ENCODE measurements around the gene ARHGEF33.
"Not testable (repeated sequence)": the region's sequence is repeated elsewhere in the genome, so short reads cannot be mapped to it uniquely, and the experiment has no call there.

ARHGEF33 gene

GRCh38 chr2:38911191-38911590 is 21.5 kb downstream of the ARHGEF33 start:
- DNase-seq = no peak

GRCh38 chr2:38912619-38913018 is 22.9 kb downstream of the ARHGEF33 start:
- DNase-seq = no peak

- no peak for DNase-seq
Observed at GRCh38 chr2:38922389-38922788, 32.7 kb downstream of the ARHGEF33 start.

GRCh38 chr2:38922902-38923301 is 33.2 kb downstream of the ARHGEF33 start:
- DNase-seq = no peak

GRCh38 chr2:38925982-38926381 is 36.3 kb downstream of the ARHGEF33 start:
- no peak for DNase-seq

- no peak for DNase-seq
Observed at GRCh38 chr2:38930600-38930999, 40.9 kb downstream of the ARHGEF33 start.

- DNase-seq = no peak
Observed at GRCh38 chr2:38932586-38932985, 42.9 kb downstream of the ARHGEF33 start.

- DNase-seq = no peak
Observed at GRCh38 chr2:38933653-38934052, 44.0 kb downstream of the ARHGEF33 start.

- no peak for DNase-seq
Observed at GRCh38 chr2:38934742-38935141, 45.1 kb downstream of the ARHGEF33 start.

GRCh38 chr2:38935568-38936172 is 46.0 kb downstream of the ARHGEF33 start:
- DNase-seq = no peak

GRCh38 chr2:38936516-38936915 is 46.8 kb downstream of the ARHGEF33 start:
- DNase-seq = not testable (repeated sequence)

- no peak for DNase-seq
Observed at GRCh38 chr2:38937548-38937947, 47.9 kb downstream of the ARHGEF33 start.

- no peak for DNase-seq
Observed at GRCh38 chr2:38940746-38941145, 51.1 kb downstream of the ARHGEF33 start.

GRCh38 chr2:38943784-38944183 is 54.1 kb downstream of the ARHGEF33 start:
- DNase-seq = no peak

GRCh38 chr2:38945372-38945771 is 55.7 kb downstream of the ARHGEF33 start:
- no peak for DNase-seq

- DNase-seq = no peak
Observed at GRCh38 chr2:38945911-38946310, 56.2 kb downstream of the ARHGEF33 start.

GRCh38 chr2:38947241-38948239 is 57.9 kb downstream of the ARHGEF33 start:
- DNase-seq = peak; percentile 33

GRCh38 chr2:38948387-38948882 is 58.8 kb downstream of the ARHGEF33 start:
- DNase-seq = no peak

GRCh38 chr2:38948995-38949394 is 59.3 kb downstream of the ARHGEF33 start:
- no peak for DNase-seq

GRCh38 chr2:38951766-38952165 is 62.1 kb downstream of the ARHGEF33 start:
- no peak for DNase-seq

- DNase-seq = no peak
Observed at GRCh38 chr2:38957972-38958371, 68.3 kb downstream of the ARHGEF33 start.

- no peak for DNase-seq
Observed at GRCh38 chr2:38959466-38959865, 69.8 kb downstream of the ARHGEF33 start.

- DNase-seq = peak; percentile 9
Observed at GRCh38 chr2:38959938-38960608, 70.4 kb downstream of the ARHGEF33 start.
